HL-60/S4 treated with retinoic acid at 250 ng/mL for 4 days and 3 days (cell line): ENCODE data around the gene FN3KRP.
"Not testable (repeated sequence)": the region's sequence is repeated elsewhere in the genome, so short reads cannot be mapped to it uniquely, and the experiment has no call there.

Source experiments
- in situ Hi-C: fragments of 300-500 bp; cut with MboI; formaldehyde crosslinking; loops from 2 replicates; pipeline ENCODE4 v1.7.0; 2022; ENCODE audit warnings: low sequenced_read_pairs

The FN3KRP gene

GRCh38 chr17:82740906-82741759 lies 24.6 kb downstream of the FN3KRP start:
- in situ Hi-C loops = no loop called here

- in situ Hi-C loops = no loop called here
Observed at GRCh38 chr17:82743344-82744219, 27.1 kb downstream of the FN3KRP start.

DNA sequence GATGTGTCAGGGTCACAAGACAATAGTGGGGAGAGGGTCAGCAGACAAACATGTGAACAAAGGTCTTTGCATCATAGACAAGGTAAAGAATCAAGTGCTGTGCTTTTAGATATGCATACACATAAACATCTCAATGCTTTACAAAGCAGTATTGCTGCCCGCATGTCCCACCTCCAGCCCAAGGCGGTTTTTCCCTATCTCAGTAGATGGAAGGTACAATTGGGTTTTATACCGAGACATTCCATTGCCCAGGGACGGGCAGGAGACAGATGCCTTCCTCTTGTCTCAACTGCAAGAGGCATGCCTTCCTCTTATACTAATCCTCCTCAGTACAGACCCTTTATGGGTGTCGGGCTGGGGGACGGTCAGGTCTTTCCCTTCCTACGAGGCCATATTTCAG lies 28.2 kb downstream of the FN3KRP start:
- in situ Hi-C loops = not testable (repeated sequence)

- in situ Hi-C loops = no loop called here
Observed at GRCh38 chr17:82745524-82745923, 29.0 kb downstream of the FN3KRP start.

DNA sequence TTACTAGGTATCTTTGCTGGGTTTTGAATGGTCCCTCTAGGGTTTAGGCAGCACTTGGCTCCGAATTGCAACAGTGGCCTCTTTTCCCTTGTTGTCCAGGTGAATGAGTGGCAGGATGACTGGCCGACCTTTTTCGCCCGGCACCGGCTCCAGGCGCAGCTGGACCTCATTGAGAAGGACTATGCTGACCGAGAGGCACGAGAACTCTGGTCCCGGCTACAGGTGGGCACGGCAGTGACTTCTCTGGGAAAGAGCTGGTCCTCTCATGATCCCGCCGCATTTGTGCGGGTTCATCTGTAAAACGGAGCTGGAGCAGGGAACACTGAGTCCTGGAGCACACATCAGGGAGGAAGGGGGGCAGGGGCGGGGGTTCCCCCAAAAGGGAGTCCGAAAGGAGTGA lies 32.2 kb downstream of the FN3KRP start:
- in situ Hi-C loops = no loop called here

- in situ Hi-C loops = no loop called here
Observed at GRCh38 chr17:82750241-82750908, 33.9 kb downstream of the FN3KRP start.

- in situ Hi-C loops = no loop called here
Observed at GRCh38 chr17:82751171-82751570, 34.7 kb downstream of the FN3KRP start.

DNA sequence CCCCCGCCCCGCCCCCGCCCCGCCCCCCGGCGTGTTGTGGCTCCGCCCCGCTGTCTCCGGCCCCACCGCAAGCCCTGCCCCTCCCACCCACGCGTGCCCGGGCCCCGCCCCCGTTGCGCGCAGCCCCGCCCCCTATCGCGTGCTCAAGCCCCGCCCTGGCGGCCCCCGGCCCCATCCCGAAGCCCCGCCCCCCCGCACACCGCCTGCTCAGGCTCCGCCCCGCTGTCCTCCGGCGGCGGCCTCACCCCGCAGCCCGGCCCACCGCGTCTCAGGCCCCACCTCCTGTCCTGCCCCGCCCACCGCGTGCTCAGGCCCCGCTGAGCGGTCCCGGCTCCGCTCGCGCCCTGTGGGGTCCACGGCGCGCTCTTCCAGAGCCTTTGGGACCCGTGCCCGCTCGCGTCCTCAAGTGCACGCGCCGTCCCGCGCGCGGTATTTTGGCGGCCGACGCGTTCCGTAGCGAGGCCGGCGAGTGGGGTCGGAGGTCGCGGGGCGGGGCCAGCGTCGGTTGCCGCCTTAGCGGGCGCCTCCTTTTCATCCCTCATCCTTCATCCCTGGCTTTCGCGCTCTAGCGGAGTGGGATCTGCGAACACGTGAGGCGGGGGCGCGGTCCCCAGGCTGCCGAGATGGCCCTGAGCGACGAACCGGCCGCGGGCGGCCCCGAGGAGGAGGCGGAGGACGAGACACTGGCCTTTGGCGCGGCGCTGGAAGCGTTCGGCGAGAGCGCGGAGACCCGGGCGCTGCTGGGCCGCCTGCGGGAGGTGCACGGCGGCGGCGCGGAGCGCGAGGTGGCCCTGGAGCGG lies 35.3 kb downstream of the FN3KRP start, which contains the start of gene TBCD:
TBCD (plus strand) TSS at position 495 of the 800 bp plus-strand sequence; CDS start at position 624, 129 bp downstream.
- in situ Hi-C loops = no loop called here

DNA sequence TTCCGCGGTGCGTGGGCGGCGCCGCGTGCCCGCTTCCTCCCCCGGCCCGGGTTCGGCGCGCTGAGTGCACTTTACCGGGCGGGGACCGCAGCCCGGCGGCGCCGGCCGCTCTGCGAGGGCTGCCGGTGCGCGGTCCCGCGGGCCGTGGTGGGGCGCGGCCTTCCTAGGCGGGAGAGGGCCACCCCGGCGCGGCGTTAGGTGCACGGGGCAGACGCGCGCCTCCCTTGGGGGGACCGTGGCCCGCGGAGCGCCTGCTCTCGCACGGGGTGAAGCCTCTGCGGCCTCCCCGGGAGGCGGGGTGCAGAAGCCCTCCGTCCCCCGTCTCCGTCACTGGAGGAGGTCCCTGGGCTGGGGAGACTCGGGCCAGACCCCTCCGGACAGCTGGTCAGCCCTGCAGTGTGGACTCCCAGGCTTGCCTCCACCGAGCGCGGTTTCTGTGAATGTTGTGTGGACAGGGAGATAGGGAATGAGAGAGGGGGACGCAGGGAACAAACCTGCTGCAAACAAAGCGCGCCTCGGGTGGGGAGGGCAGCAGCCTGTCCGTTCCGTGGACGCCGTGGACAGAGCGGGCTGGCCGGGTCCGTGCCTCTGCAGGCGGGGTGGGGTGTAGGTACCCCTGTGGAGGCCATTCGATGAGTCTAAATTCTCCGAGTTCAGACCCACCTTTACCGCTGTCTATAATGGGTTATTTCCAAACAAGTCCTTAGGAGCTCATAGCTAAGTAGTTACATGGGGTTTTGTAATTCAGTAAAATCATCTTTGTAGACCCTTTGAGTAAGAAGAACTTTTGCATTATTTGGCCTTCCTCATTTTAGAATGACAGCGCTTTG lies 36.1 kb downstream of the FN3KRP start:
- in situ Hi-C loops = no loop called here

- in situ Hi-C loops = no loop called here
Observed at GRCh38 chr17:82753201-82753464, 36.6 kb downstream of the FN3KRP start.

GRCh38 chr17:82754297-82755208 lies 38.0 kb downstream of the FN3KRP start:
- in situ Hi-C loops = no loop called here

DNA sequence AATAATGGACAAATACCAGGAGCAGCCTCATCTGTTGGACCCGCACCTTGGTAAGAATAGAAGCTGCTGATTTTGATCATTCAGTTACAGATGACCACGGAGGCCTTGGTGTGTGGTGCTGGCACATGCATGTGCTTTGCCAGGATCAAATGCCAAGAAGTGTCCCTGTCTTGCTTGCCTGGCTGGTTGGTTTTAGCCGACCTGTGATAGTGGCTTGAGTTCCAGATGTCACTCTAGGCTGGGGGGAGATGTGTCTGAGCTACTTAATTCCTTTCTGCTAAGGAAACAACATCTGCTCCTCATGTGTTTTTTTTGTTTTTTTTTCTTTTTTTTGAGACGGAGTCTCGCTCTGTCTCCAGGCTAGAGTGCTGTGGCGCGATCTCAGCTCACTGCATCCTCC lies 39.7 kb downstream of the FN3KRP start:
- in situ Hi-C loops = no loop called here

GRCh38 chr17:82765371-82765770 lies 48.9 kb downstream of the FN3KRP start:
- in situ Hi-C loops = no loop called here

DNA sequence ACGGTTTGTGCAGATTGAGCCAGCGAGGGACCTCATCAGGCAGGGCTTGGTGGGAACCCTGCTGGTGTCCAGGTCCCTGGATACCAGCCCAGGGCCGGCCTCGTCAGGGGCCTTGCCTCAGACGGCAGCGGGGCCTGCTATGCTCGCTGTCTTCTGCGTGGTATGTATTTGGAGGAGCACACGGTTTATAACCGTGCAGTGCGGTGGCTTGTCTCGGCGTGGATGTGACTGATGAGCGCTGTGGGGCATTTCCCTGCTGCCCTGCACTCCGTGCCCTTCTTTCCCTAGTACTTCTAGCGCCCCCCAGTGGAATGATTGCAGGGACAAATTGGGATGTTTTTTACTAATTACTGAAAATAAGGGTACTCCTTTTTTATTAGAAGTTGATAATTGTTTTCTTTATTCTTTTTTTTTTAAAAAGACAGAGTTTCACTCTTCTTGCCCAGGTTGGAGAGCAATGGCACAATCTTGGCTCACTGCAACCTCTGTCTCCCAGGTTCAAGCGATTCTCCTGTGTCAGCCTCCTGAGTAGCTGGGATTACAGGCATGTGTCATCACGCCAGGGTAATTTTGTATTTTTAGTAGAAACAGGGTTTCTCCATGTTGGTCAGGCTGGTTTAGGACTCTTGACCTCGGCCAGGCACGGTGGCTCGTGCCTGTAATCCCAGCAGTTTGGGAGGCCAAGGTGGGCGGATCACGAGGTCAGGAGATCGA lies 50.7 kb downstream of the FN3KRP start:
- in situ Hi-C loops = no loop called here

GRCh38 chr17:82769041-82769440 lies 52.5 kb downstream of the FN3KRP start:
- in situ Hi-C loops = no loop called here

DNA sequence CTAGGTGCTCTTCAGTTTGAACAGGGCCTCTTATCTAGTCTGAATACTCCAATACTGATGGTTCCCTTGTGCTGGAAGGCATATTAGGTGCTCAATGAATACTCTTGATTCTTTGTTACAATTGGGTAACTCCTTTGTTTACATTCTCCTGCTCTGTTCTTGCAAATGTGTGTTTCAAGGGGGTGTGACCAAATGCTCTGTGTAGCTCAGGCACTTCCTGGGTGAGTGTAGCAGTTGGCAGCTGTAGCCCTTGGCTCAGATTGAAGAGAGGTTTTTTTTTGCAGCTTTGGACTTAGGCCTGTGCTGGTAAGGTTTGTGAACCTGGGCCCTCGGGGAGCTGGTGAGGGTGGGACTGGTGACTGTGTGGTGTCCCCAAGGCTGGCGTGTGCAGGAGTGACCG lies 55.5 kb downstream of the FN3KRP start:
- in situ Hi-C loops = no loop called here

DNA sequence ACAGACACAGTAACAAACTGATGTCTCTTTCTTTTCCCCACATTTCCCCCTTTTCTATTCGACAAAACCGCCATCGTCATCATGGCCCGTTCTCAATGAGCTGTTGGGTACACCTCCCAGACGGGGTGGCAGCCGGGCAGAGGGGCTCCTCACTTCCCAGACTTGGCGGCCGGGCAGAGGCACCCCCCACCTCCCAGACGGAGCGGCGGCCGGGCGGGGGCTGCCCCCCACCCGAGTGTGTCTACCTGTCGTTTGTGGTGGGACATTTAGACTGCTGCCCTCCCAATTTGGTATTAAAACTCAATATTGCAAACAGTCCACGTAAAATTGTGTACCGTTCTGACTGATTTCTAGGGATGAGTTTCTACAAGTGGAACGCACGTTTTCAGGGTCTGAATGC lies 58.0 kb downstream of the FN3KRP start:
- in situ Hi-C loops = not testable (repeated sequence)
